IgD-negative memory B cell (primary cell): ENCODE results near the gene GPR179. TPM values are rescaled to one million over a fixed set of nuclear protein-coding genes. Genes with fewer than 3 reads are reported as not detected.
"Not testable (repeated sequence)": the region's sequence is repeated elsewhere in the genome, so short reads cannot be mapped to it uniquely, and the experiment has no call there.

Source experiments
- H3K27ac Mint-ChIP-seq, 3 donors: one replicate each; pipeline ENCODE4 v1.8.0; 2020 to 2022; ENCODE audit warnings: mild to moderate bottlenecking in 3 of 3, mixed read lengths in 3 of 3, moderate library complexity in 1 of 3
- H3K27me3 Mint-ChIP-seq: one replicate; pipeline ENCODE4 v1.8.0; 2021; ENCODE audit warnings: mixed read lengths
- H3K36me3 Mint-ChIP-seq: one replicate; pipeline ENCODE4 v1.8.0; 2020; ENCODE audit warnings: mild to moderate bottlenecking, mixed read lengths
- H3K4me1 Mint-ChIP-seq, 3 donors: one replicate each; pipeline ENCODE4 v1.8.0; 2020 to 2022; ENCODE audit warnings: mixed read lengths in 3 of 3, mild to moderate bottlenecking in 1 of 3
- H3K4me3 Mint-ChIP-seq, 4 donors: one replicate each; pipeline ENCODE4 v1.8.0; 2020 to 2022; ENCODE audit warnings: mild to moderate bottlenecking in 4 of 4, mixed read lengths in 4 of 4, moderate library complexity in 3 of 4
- H3K9me3 Mint-ChIP-seq, 3 donors: one replicate each; pipeline ENCODE4 v1.8.0; 2020 to 2021; ENCODE audit warnings: mixed read lengths in 3 of 3, mild to moderate bottlenecking in 1 of 3
- polyA plus RNA-seq: library from polyadenylated mRNA; unstranded; fragments of 300-500 nt; fragmentation: Illumina TruSeq; gene quantifications from one replicate; pipeline ENCODE4 v1.2.3, GENCODE V29; 2021

GPR179 gene
- polyA plus RNA-seq, 1 donor from 2014 or later = not detected

- no peaks in the 10 kb centered on the region for H3K27me3 Mint-ChIP-seq
- H3K36me3 Mint-ChIP-seq = peaks cover 8% of the 10 kb centered on the region
- peak overlapping the region in 1 of 3 donors; percentile 35 for H3K27ac Mint-ChIP-seq
- H3K4me3 Mint-ChIP-seq = no peak overlapping the region
- H3K4me1 Mint-ChIP-seq = peaks cover 0 to 6% (median 2%) of the 10 kb centered on the region in 3 donors
- H3K9me3 Mint-ChIP-seq = no peaks in the 10 kb centered on the region
Measured at GRCh38 chr17:38320482-38320881, 23.3 kb downstream of the GPR179 start.

DNA sequence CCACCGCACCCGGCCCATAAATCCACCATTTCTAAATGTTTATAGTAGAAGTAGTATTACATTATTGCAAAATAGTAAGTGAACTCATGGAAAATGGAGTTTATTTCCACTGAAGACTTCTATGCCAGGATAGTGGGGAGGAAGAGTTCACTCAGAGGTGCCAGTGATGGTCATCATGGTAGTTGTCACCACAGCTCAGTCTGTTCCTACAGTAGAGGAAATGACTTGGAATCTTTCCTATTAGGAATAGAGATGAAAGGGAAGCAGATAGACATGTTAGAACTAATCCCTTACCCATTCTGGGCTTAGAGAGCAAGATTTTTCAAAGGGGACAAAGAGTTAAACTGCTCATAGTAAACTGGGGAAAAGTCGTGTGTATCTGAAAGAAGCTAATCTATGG is 26.7 kb downstream of the GPR179 start:
- Mint-ChIP-seq H3K4me1 (peaks cover 0 to 4% (median 0%) of the 10 kb centered on the region in 3 donors), H3K27ac (no peak overlapping the region), H3K4me3 (no peak overlapping the region), H3K27me3 (no peaks in the 10 kb centered on the region), H3K36me3 (peaks cover 17% of the 10 kb centered on the region), H3K9me3 (no peaks in the 10 kb centered on the region)

- Mint-ChIP-seq H3K27ac (no peak overlapping the region), H3K4me3 (no peak overlapping the region), H3K4me1 (peaks cover 0 to 2% (median 0%) of the 10 kb centered on the region in 3 donors), H3K9me3 (no peaks in the 10 kb centered on the region), H3K36me3 (peaks cover 16% of the 10 kb centered on the region), H3K27me3 (no peaks in the 10 kb centered on the region)
Measured at GRCh38 chr17:38315497-38315896, 28.3 kb downstream of the GPR179 start.

DNA sequence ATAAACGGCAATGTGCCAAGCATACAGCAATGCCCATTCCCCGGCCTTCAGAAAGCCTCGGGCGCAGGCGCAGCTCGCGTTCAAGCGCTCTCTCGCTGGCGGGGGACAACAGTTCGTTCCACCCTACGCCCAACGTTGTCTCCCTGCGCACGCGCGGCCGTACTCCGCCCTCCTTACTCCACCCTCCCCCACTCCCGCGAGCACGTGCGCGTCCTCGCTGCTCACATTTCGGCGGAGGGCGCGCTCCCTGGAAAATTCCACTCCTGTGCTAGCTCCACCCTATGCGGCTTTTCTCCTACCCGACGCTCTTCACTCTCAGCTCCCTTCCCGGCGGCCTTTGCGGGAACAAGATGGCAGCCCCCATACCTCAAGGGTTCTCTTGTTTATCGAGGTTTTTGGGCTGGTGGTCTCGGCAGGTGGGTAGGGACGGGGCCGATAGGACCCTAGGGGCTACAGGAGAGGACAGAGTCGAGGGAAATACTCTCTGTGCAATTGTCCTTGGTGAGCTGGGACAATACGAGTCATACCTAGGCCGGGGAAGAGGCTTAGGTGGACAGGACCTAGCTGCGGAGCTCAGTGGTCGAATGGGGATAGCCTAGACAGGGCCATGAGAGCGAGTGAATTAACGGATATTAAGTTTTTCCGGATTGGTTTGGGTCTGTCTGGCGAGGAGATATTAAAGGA is 46.8 kb downstream of the GPR179 start, which contains the start of gene MRPL45:
Gene MRPL45, plus strand, starts transcription at position 335 of the 684 bp plus-strand sequence. Its CDS starts 16 bp downstream, at position 351.
- H3K27ac Mint-ChIP-seq = peak within 1 kb of the TSS; percentile 93 to 99 (median 98)
- not testable (repeated sequence) for H3K27me3 Mint-ChIP-seq

GRCh38 chr17:38295602-38296365 is 48.0 kb downstream of the GPR179 start:
- not testable (repeated sequence) for H3K36me3 Mint-ChIP-seq, H3K4me1 Mint-ChIP-seq, H3K27me3 Mint-ChIP-seq, H3K9me3 Mint-ChIP-seq
- peak overlapping the region in 2 of 3 donors; percentile 93 to 98 for H3K27ac Mint-ChIP-seq
- peak overlapping the region; percentile 88 to 97 (median 94) for H3K4me3 Mint-ChIP-seq

More for the DNA sequence above, 46.8 kb downstream of the GPR179 start, which contains the start of gene MRPL45:
- H3K9me3 Mint-ChIP-seq, H3K36me3 Mint-ChIP-seq, H3K4me1 Mint-ChIP-seq: not testable (repeated sequence)
- peak within 1 kb of the TSS; percentile 88 to 97 (median 94) for H3K4me3 Mint-ChIP-seq

GRCh38 chr17:38289760-38290159 is 54.0 kb downstream of the GPR179 start:
- not testable (repeated sequence) for H3K36me3 Mint-ChIP-seq, H3K4me3 Mint-ChIP-seq, H3K27ac Mint-ChIP-seq, H3K27me3 Mint-ChIP-seq, H3K9me3 Mint-ChIP-seq, H3K4me1 Mint-ChIP-seq

DNA sequence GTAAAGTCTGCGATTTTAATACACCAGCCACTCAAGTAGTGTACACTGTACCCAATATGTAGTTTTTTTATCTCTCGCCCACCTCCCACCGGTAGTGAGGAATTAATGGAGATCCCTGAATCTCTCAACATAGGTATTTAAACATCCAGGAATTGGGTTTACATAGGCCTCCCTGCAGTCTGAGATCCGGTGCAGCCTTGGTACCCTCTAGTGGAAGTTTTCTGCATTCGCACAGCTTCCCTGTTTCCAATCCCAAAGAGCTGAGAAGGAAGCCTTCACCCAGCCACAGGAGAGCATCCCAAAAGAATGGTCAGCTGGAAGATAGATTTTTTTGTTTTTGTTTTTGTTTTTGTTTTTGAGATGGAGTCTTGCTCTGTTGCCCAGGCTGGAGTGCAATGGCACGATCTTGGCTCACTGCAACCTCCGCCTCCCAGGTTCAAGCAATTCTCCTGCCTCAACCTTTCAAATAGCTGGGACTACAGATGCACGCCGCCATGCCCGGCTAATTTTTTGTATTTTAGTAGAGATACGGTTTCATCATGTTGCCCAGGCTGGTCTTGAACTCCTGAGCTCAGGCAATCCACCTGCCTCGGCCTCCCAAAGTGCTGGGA is 55.4 kb downstream of the GPR179 start:
- H3K9me3 Mint-ChIP-seq, H3K4me3 Mint-ChIP-seq, H3K27ac Mint-ChIP-seq, H3K4me1 Mint-ChIP-seq, H3K36me3 Mint-ChIP-seq, H3K27me3 Mint-ChIP-seq: not testable (repeated sequence)

GRCh38 chr17:38286501-38287091 is 57.2 kb downstream of the GPR179 start:
- not testable (repeated sequence) for H3K4me1 Mint-ChIP-seq, H3K27ac Mint-ChIP-seq, H3K9me3 Mint-ChIP-seq, H3K27me3 Mint-ChIP-seq, H3K4me3 Mint-ChIP-seq, H3K36me3 Mint-ChIP-seq

DNA sequence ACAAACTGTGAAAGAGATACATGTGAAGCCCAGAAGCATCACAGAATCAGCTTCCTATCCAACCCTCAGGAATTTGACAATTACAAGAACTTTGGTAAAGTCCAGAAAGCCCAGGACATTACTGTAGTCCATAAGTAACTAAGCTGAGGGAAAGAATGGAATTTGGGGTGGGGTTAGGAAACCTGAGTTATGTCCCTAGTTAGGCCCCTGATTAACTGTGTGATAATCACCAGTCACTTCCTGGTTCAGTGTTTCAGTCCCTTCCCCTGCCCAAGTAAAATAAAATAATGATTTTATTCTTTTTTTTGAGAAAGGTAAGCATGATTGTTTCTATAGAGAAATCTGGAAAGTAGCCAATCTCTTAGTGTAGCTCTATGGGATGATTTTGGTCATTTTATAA is 57.8 kb downstream of the GPR179 start:
- H3K4me3 Mint-ChIP-seq, H3K27me3 Mint-ChIP-seq, H3K9me3 Mint-ChIP-seq, H3K36me3 Mint-ChIP-seq, H3K27ac Mint-ChIP-seq, H3K4me1 Mint-ChIP-seq: not testable (repeated sequence)

Other genes with a start within 250 kb of the GPR179 start
- gene TBC1D3E, start 216.0 kb downstream of the GPR179 start, polyA plus RNA-seq = not detected
- not detected for gene TBC1D3, start 151.4 kb downstream of the GPR179 start, polyA plus RNA-seq
- gene MRPL45, start 46.8 kb downstream of the GPR179 start, polyA plus RNA-seq = 23.5 TPM
- gene SOCS7, start 7.9 kb upstream of the GPR179 start, polyA plus RNA-seq = 0.74 TPM
- not detected for gene ARHGAP23, start 84.5 kb upstream of the GPR179 start, polyA plus RNA-seq